HepG2 (cell line): Measurements from ENCODE around the gene TTYH1. TPM values are rescaled to one million over a fixed set of nuclear protein-coding genes. Genes with fewer than 3 reads are reported as not detected.

ENCODE experiments used
- ARNT2 ChIP-seq: sonication (generic); formaldehyde crosslinking; IDR thresholded peaks from 2 replicates; pipeline ENCODE4 v1.8.0; 2022; ENCODE audit warnings: mild to moderate bottlenecking, low read depth, missing genetic modification reagents, moderate library complexity
- CHCHD3 ChIP-seq: sonication (generic); formaldehyde crosslinking; IDR thresholded peaks from 2 replicates; pipeline ENCODE4 v1.8.0; 2022; ENCODE audit warnings: mild to moderate bottlenecking, missing genetic modification reagents, moderate library complexity
- ETV5 ChIP-seq: IDR thresholded peaks from 2 replicates; pipeline ENCODE4 v1.6.1; 2018; ENCODE audit warnings: missing biosample characterization, missing genetic modification reagents, inconsistent platforms, borderline replicate concordance
- GATAD1 ChIP-seq: IDR thresholded peaks from 2 replicates; pipeline ENCODE4 v1.6.1; 2016; ENCODE audit warnings: missing genetic modification reagents, missing compliant biosample characterization
- HNF1B ChIP-seq: sonication (generic); formaldehyde crosslinking; IDR thresholded peaks from 2 replicates; pipeline ENCODE4 v1.5.1; 2020; ENCODE audit warnings: mild to moderate bottlenecking, moderate library complexity, missing genetic modification reagents
- MLXIP ChIP-seq: sonication (generic); formaldehyde crosslinking; IDR thresholded peaks from 2 replicates; pipeline ENCODE4 v1.9.0; 2021; ENCODE audit warnings: missing genetic modification reagents, borderline replicate concordance
- POGK ChIP-seq: sonication (generic); formaldehyde crosslinking; conservative IDR thresholded peaks from 2 replicates; pipeline ENCODE4 v1.8.0; 2022; ENCODE audit warnings: mild to moderate bottlenecking, moderate library complexity, missing genetic modification reagents
- SP140L ChIP-seq: sonication (generic); formaldehyde crosslinking; IDR thresholded peaks from 2 replicates; pipeline ENCODE4 v1.4.0; 2020; ENCODE audit warnings: missing genetic modification reagents, borderline replicate concordance
- THRA ChIP-seq: sonication (generic); formaldehyde crosslinking; IDR thresholded peaks from 2 replicates; pipeline ENCODE4 v1.4.0; 2020; ENCODE audit warnings: missing genetic modification reagents, borderline replicate concordance
- ZBTB10 ChIP-seq: sonication (generic); formaldehyde crosslinking; IDR thresholded peaks from 2 replicates; pipeline ENCODE4 v1.4.0; 2020; ENCODE audit warnings: missing genetic modification reagents, borderline replicate concordance
- ZNF275 ChIP-seq: sonication (generic); formaldehyde crosslinking; IDR thresholded peaks from 2 replicates; pipeline ENCODE4 v1.8.0; 2022; ENCODE audit warnings: missing genetic modification reagents, mild to moderate bottlenecking, inconsistent platforms, borderline replicate concordance
- ZNF30 ChIP-seq: sonication (generic); formaldehyde crosslinking; IDR thresholded peaks from 2 replicates; pipeline ENCODE4 v1.5.0; 2020; ENCODE audit warnings: mild to moderate bottlenecking, missing genetic modification reagents
- ZNF790 ChIP-seq: sonication (generic); formaldehyde crosslinking; IDR thresholded peaks from 2 replicates; pipeline ENCODE4 v1.8.0; 2022; ENCODE audit warnings: missing genetic modification reagents, mild to moderate bottlenecking, borderline replicate concordance
- ZNF850 ChIP-seq: sonication (generic); formaldehyde crosslinking; conservative IDR thresholded peaks from 2 replicates; pipeline ENCODE4 v1.9.0; 2021; ENCODE audit warnings: mild to moderate bottlenecking, missing genetic modification reagents
- polyA plus RNA-seq, 8 experiments: library from polyadenylated mRNA; depleted of rRNA in 3 of 8; stranded (reverse) in 7 of 8; unstranded in 1 of 8; fragments of >200 nt; fragmentation: Illumina TruSeq in 4 of 8; extraction: Trizol in 4 of 8; gene quantifications; 2 replicates each; pipeline versions ENCODE4 v1.2.1 to v1.2.3, GENCODE V29; 2011 to 2016; ENCODE audit warnings: low read depth in 4 of 8, missing spikeins in 1 of 8, mixed read lengths in 1 of 8; ENCODE audit not compliant: insufficient read depth in 1 of 8
- total RNA-seq, 5 experiments: library from RNA; depleted of rRNA; stranded (reverse); fragments of >200 nt; fragmentation: Illumina TruSeq; extraction: Trizol; gene quantifications; 2 replicates each; pipeline ENCODE4 v1.2.3, GENCODE V29; 2016; ENCODE audit warnings: low read depth in 1 of 5

Gene TTYH1
- total and polyA plus RNA-seq, 2 of the 13 experiments (the other 11 are each of a cell fraction or from before 2014, with no cell fraction given), result 6.9 to 19.9 TPM

- 0 out of 2 replicates have a peak, but pooled peaks have one; percentile 38 for TF ChIP-seq ZBTB10
- TF ChIP-seq SP140L, result no peak
- peak; percentile 80 for TF ChIP-seq POGK
- peak; percentile 76 for TF ChIP-seq HNF1B (CRISPR knock-in tag)
- no peak for TF ChIP-seq ZNF850
- TF ChIP-seq ETV5 (CRISPR knock-in tag), result no peak; the same call in none of the 2 replicates
- TF ChIP-seq MLXIP (CRISPR knock-in tag), result no peak; the same call in 1 of the 2 replicates
- TF ChIP-seq ZNF30 (CRISPR knock-in tag), result peak; percentile 41; the same call in 1 of the 2 replicates
- TF ChIP-seq ARNT2 (CRISPR knock-in tag), result peak; percentile 59; the same call in 1 of the 2 replicates
- TF ChIP-seq GATAD1, result peak; percentile 62; the same call in 1 of the 2 replicates
- TF ChIP-seq CHCHD3 (CRISPR knock-in tag), result 0 out of 2 replicates have a peak, but pooled peaks have one; percentile 79
- no peak; the same call in none of the 2 replicates for TF ChIP-seq ZNF275 (CRISPR knock-in tag)
- peak; percentile 55; the same call in 1 of the 2 replicates for TF ChIP-seq ZNF790 (CRISPR knock-in tag)
- no peak for TF ChIP-seq THRA (CRISPR knock-in tag)
These were observed 47.6 kb downstream of the TTYH1 start (continued) for GRCh38 chr19:54462655-54463530.
